Tibial artery (tissue), 4 donors: Measurements from ENCODE around the gene LAYN.

ENCODE experiments used
- DNase-seq, 2 donors: peaks; one replicate each; pipeline ENCODE4 v3.0.0-alpha.2; 2019
- H3K27ac ChIP-seq, 2 donors: fragments of 200-600 bp; sonication (generic) in 1 of 2; 1 replicate in 1 of 2; 2 replicates in 1 of 2; pipeline ENCODE4 v1.5.1; 2018 to 2019; ENCODE audit warnings: mild to moderate bottlenecking in 1 of 2
- H3K27me3 ChIP-seq, 2 donors: fragments of 200-600 bp; sonication (generic) in 1 of 2; one replicate each; pipeline versions ENCODE4 v1.5.1 to v1.6.0; 2016 to 2019
- H3K36me3 ChIP-seq, 3 donors: fragments of 200-600 bp; sonication (generic) in 2 of 3; one replicate each; pipeline ENCODE4 v1.5.1; 2016 to 2019; ENCODE audit warnings: mild to moderate bottlenecking in 2 of 3
- H3K4me1 ChIP-seq, 4 donors: fragments of 200-600 bp; sonication (generic) in 2 of 4; 1 replicate in 3 of 4; 2 replicates in 1 of 4; pipeline ENCODE4 v1.5.1; 2016 to 2019
- H3K4me3 ChIP-seq, 2 donors: fragments of 200-600 bp; sonication (generic) in 1 of 2; 1 replicate in 1 of 2; 2 replicates in 1 of 2; pipeline ENCODE4 v1.5.1; 2018 to 2019; ENCODE audit warnings: mild to moderate bottlenecking in 2 of 2
- H3K9me3 ChIP-seq, 3 donors: fragments of 200-600 bp; sonication (generic) in 1 of 3; one replicate each; pipeline ENCODE4 v1.5.1; 2016 to 2019
- CTCF ChIP-seq, 2 experiments: fragments of 200-600 bp in 1 of 2; fragments of 450-650 bp in 1 of 2; IDR thresholded peaks; one replicate each; pipeline ENCODE4 v1.5.1; 2017 to 2019; ENCODE audit warnings: antibody characterized with exemption in 2 of 2, mild to moderate bottlenecking in 1 of 2, moderate library complexity in 1 of 2
- intact Hi-C: fragments of 100-400 bp; cut with DNase I; formaldehyde crosslinking; loops from one replicate; pipeline ENCODE4 v1.15.0; 2023; ENCODE audit warnings: low total_unique reads

Gene LAYN

GRCh38 chr11:111603611-111604130 is 63.2 kb downstream of the LAYN start:
- Histone ChIP-seq H3K36me3 (no peaks in the 10 kb centered on the region), H3K4me1 (peaks cover 0 to 20% (median 11%) of the 10 kb centered on the region in 4 donors), H3K9me3 (no peaks in the 10 kb centered on the region), H3K27me3 (no peaks in the 10 kb centered on the region), H3K4me3 (peak overlapping the region; percentile 83 to 93), H3K27ac (peak overlapping the region; percentile 98 to 99)
- no peak for TF ChIP-seq CTCF (IDR thresholded peaks at IDR 0.05)
- intact Hi-C loops, result loop anchor here (2.0 to 5.0 kb wide), 3 partner anchors 36 to 239 kb away; no protein-coding TSS in a partner anchor
- no peak for DNase-seq

- Histone ChIP-seq H3K27ac (peak overlapping the region in 1 of 2 donors; percentile 99), H3K4me1 (peaks cover 0 to 20% (median 11%) of the 10 kb centered on the region in 4 donors), H3K4me3 (peak overlapping the region in 1 of 2 donors; percentile 93), H3K9me3 (no peaks in the 10 kb centered on the region), H3K27me3 (no peaks in the 10 kb centered on the region), H3K36me3 (no peaks in the 10 kb centered on the region)
- DNase-seq, result no peak
- intact Hi-C loops, result loop anchor here (5.0 kb wide), 2 partner anchors 37 to 238 kb away; no protein-coding TSS in a partner anchor
- TF ChIP-seq CTCF (IDR thresholded peaks at IDR 0.05), result peak; percentile 55 to 59
Measured at GRCh38 chr11:111604392-111605009, 64.0 kb downstream of the LAYN start.

GRCh38 chr11:111605681-111606080 is 65.2 kb downstream of the LAYN start:
- no peak for DNase-seq
- no peak overlapping the region for H3K27ac ChIP-seq
- no peaks in the 10 kb centered on the region for H3K9me3 ChIP-seq
- H3K36me3 ChIP-seq, result no peaks in the 10 kb centered on the region
- intact Hi-C loops, result no loop called here
- H3K27me3 ChIP-seq, result no peaks in the 10 kb centered on the region
- no peak for TF ChIP-seq CTCF (IDR thresholded peaks at IDR 0.05)
- no peak overlapping the region for H3K4me3 ChIP-seq
- peaks cover 0 to 20% (median 11%) of the 10 kb centered on the region in 4 donors for H3K4me1 ChIP-seq

- no peak for DNase-seq
- H3K4me3 ChIP-seq, result no peak overlapping the region
- H3K4me1 ChIP-seq, result peaks cover 0 to 17% (median 9%) of the 10 kb centered on the region in 4 donors
- TF ChIP-seq CTCF (IDR thresholded peaks at IDR 0.05), result no peak
- H3K27ac ChIP-seq, result no peak overlapping the region
- intact Hi-C loops, result no loop called here
- no peaks in the 10 kb centered on the region for H3K27me3 ChIP-seq
- H3K36me3 ChIP-seq, result no peaks in the 10 kb centered on the region
- H3K9me3 ChIP-seq, result no peaks in the 10 kb centered on the region
Measured at GRCh38 chr11:111606986-111607385, 66.5 kb downstream of the LAYN start.

GRCh38 chr11:111607751-111608150 is 67.2 kb downstream of the LAYN start:
- intact Hi-C loops, result no loop called here
- Histone ChIP-seq H3K4me3 (no peak overlapping the region), H3K27me3 (no peaks in the 10 kb centered on the region), H3K9me3 (no peaks in the 10 kb centered on the region), H3K27ac (no peak overlapping the region), H3K4me1 (peaks cover 0 to 20% (median 9%) of the 10 kb centered on the region in 4 donors), H3K36me3 (no peaks in the 10 kb centered on the region)
- DNase-seq, result no peak
- TF ChIP-seq CTCF (IDR thresholded peaks at IDR 0.05), result no peak
